ENCODE results near the gene CALY.

CALY gene

GRCh38 chr10:133281628-133282372 lies 54.9 kb downstream of the CALY start:
- no peak for DNase-seq

DNA sequence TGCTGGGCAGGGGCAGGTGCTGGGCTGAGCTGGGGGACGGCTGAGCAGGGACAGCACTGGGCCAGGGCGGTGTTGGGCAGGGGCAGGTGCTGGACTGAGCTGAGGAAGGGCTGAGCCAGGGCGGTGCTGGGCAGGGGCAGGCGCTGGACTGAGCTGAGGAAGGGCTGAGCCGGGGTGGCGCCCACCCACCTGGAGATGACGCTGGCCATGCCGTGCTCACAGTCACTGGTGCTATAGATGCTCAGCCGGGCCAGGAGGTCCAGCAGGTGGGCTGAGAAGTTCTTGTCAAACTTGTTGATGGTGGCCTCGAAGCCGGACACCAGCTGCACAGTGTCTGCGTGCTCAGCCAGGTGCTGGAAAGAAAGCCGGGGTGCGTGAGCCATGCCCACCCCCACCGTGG lies 55.6 kb downstream of the CALY start:
- DNase-seq, result no peak

DNA sequence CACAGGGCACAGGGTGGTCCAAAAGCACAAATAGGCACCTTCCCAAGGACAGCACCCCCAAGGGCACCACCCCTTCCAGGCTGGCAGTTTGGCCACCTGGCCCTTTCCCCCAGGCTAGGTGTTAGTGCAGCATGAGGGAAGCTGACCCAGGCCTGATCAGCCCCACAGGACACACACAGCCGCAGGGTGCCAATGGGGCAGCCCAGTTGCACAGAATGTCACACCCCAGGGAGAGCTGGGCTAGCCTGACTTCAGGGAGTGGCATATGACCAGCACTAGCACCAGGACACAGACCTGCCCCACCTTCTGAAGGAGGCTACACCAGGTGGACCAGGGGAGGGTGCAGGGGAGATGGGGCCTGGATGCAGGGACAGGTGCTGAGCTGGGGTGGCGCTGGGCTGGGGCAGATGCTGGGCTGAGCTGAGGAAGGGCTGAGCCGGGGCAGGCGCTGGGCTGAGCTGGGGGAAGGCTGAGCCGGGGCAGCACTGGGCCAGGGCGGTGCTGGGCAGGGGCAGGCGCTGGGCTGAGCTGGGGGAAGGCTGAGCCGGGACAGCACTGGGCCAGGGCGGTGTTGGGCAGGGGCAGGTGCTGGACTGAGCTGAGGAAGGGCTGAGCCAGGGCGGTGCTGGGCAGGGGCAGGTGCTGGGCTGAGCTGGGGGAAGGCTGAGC lies 56.2 kb downstream of the CALY start:
- DNase-seq, result no peak

- DNase-seq, result no peak
These were observed 57.1 kb downstream of the CALY start for GRCh38 chr10:133279326-133280226.

DNA sequence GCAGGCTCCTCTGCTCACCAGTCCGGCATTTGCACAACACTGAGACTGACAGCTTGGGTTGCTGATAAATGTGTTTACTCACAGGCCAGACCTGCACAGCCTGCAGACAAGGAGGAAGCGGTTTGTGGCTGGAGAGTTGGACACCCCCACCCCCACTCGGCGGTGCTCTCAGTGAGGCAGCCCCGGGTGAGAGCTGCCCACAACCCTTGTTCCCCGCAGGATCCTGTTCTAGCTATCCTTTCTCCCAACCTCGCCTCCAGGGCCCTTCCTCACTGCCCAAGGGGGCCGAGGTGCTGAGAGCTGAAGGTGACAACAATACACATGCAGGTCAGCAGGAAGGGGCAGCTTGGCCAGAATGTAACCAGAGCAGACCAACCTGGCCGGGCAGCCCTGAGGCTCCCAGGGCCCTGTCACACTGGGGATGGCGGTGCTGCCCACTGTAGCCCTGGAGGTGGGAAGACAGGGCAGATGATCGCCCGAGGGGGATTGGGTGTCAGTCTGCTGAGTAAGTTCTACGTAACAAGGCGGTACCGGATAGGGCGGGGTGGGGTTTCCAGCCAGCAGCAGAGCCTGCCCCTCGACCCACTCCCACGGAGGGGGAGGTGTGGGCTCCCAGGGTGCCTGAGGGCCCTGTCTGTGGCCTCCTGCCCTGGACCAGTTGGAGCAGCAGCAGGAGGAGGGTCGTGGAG lies 58.0 kb downstream of the CALY start:
- DNase-seq, result peak; percentile 84

- DNase-seq, result no peak
These were observed 58.6 kb downstream of the CALY start for GRCh38 chr10:133277993-133278576.

DNA sequence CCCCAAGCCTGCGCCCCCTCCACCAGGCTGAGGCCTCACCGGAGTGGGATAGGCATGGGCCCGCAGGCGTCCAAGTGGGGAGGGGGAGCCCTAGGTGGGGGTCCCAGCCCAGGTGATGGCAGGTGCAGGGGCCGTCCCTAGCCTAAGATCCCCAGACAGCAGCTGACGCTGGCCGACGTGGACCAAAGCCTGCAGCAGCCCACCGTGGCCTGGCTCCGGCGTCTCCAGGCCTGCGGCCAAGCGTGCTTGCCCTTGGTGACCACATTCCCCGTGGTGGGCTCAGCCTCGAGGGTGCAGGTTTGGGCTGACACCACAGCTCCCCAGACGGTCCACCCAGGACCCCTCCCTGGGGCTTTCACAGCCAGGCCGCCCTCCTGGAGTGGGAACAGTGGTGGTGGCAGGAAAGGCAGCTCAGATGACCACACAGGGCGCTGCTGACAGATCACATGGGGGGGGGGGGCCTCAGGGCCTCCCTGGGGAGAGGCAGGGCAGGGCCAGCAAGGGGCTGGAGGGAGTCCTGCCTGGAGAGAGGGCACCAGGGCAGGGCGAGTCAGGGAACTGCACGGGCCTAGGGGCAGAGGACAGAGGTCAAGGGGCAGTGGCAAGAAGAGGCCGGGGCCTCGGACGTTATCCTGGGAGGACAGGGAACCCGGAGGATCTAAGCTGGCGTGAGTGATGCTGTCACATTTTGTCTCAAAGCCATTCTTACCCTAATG lies 59.3 kb downstream of the CALY start:
- DNase-seq, result no peak

GRCh38 chr10:133276435-133277201 lies 60.1 kb downstream of the CALY start, which contains the start of gene ADAM8:
Gene ADAM8, minus strand, starts transcription at chr10:133276868. Its CDS starts 51 bp downstream, at chr10:133276817.
- peak; percentile 78 for DNase-seq

DNA sequence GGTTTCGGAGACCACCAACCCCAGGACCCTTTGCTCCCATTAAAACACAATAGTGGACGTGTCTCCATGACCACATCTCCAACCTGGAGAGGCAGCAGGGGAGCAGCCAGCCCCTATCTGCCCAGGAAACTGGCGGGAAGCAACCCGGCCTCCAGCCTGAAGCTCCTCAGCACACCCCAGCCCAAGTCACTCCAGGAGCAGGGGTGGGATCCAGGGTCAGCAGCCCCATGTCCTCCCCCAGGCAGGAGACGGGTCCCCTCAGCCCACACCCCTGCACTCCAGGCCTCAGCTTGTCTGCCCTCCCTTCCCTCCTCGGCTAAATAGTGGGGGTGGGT lies 60.6 kb downstream of the CALY start:
- DNase-seq, result no peak

DNA sequence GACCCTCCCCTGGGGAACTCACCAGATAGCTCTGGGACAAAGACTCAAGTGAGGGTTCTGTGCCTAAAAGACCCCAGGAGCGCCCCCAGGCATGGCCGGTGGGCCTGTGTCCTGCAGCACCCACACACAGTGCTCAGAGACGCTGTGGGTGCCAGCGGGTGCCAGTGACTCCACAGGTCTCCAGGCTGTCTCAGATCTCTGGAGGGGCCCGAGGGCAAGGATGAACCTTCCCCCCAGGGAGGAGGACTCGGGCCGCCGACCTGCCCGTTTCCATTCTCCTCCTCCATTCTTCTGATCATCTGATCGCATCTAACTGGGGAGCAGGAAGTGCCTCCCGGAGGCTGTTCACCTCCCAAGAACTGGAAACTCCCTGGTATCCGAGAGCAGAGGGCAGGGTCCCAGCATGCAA lies 61.0 kb downstream of the CALY start:
- peak; percentile 69 for DNase-seq

DNA sequence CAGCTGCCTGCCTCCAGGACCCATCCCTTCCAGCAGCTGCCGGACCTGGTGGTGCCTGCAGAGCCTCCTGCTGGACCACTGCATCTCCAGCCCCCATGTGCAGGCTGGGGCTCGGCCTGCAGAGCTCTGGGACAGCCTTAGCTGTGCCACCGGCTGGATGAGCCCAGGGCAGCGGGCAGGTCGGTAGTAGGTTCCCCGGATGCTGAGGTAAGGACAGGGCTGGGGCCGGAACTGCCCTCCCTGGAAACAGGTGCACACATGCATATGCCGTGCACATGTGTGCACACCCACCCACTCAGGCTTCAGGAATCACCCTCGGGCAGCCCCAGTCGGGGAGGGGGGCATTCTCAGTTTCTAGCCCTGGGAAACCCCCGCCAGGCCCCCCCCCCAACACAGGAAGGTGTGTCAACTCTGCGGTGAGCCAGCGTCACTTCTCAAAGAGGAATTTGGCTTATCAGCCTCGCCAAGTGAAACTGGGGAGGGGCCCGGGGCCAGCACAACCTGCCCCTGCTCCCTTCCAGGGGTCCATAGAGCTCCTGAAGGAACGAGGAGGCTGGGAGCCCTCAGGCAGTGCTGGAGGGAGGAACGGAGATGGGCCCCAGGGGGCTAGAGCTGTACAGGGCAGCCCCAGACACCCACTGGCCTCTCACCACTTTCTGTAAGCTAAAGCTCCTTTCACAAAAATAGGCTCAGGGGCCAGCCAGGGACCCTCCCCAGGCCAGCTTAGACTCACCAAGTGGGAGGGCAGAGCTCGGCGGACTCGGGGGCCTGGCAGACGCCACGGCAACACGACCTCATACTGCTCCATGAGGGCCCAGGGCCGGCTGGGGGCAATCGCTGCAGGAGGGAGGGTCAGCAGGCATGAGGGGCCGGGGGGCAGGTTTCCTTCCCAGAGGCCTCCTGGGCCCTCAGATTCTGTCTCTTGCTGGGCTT lies 61.7 kb downstream of the CALY start:
- peak; percentile 90 for DNase-seq
